Heart left ventricle (tissue), 16 donors: ENCODE data around the gene ASRGL1. TPM values are rescaled to one million over a fixed set of nuclear protein-coding genes. Genes with fewer than 3 reads are reported as not detected.
"Not testable (repeated sequence)": the region's sequence is repeated elsewhere in the genome, so short reads cannot be mapped to it uniquely, and the experiment has no call there.

Source experiments
- ATAC-seq, 4 donors: fragments of 200-7000 bp; cut with Tn5 transposase; one replicate each; pipeline ENCODE4 v1.9.1; 2020 to 2022; ENCODE audit warnings: moderate library complexity in 4 of 4, mild to moderate bottlenecking in 3 of 4, moderate number of reproducible peaks in 1 of 4
- DNase-seq, 5 donors: peaks; one replicate each; pipeline ENCODE4 v3.0.0-alpha.2; 2020
- H3K27ac ChIP-seq, 12 donors: fragments of 200-600 bp; sonication (generic) in 4 of 12; one replicate each; pipeline versions ENCODE4 v1.5.0 to v1.8.0; 2016 to 2022; ENCODE audit warnings: mild to moderate bottlenecking in 2 of 12
- H3K27me3 ChIP-seq, 9 donors: fragments of 200-600 bp; sonication (generic) in 2 of 9; one replicate each; pipeline versions ENCODE4 v1.5.1 to v1.8.0; 2016 to 2022; ENCODE audit warnings: mild to moderate bottlenecking in 3 of 9
- H3K36me3 ChIP-seq, 9 donors: fragments of 200-600 bp; sonication (generic) in 2 of 9; one replicate each; pipeline versions ENCODE4 v1.5.0 to v1.8.0; 2018 to 2022; ENCODE audit warnings: mild to moderate bottlenecking in 2 of 9
- H3K4me1 ChIP-seq, 12 donors: fragments of 200-600 bp; sonication (generic) in 4 of 12; one replicate each; pipeline versions ENCODE4 v1.5.0 to v1.8.0; 2016 to 2022; ENCODE audit warnings: mild to moderate bottlenecking in 3 of 12
- H3K4me3 ChIP-seq, 12 donors: fragments of 200-600 bp; sonication (generic) in 4 of 12; one replicate each; pipeline versions ENCODE4 v1.5.0 to v1.8.0; 2017 to 2022; ENCODE audit warnings: mild to moderate bottlenecking in 9 of 12, moderate library complexity in 4 of 12
- H3K9me3 ChIP-seq, 12 donors: fragments of 200-600 bp; sonication (generic) in 4 of 12; one replicate each; pipeline versions ENCODE4 v1.5.0 to v1.8.0; 2016 to 2022; ENCODE audit warnings: mild to moderate bottlenecking in 1 of 12
- CTCF ChIP-seq, 12 donors: fragments of 200-600 bp; sonication (generic) in 4 of 12; IDR thresholded peaks; one replicate each; pipeline versions ENCODE4 v1.5.0 to v1.8.0; 2018 to 2022; ENCODE audit warnings: antibody characterized with exemption in 12 of 12, mild to moderate bottlenecking in 5 of 12
- POLR2A ChIP-seq, 2 donors: fragments of 450-650 bp; IDR thresholded peaks; one replicate each; pipeline ENCODE4 v1.6.1; 2017; ENCODE audit warnings: antibody characterized with exemption in 2 of 2, mild to moderate bottlenecking in 2 of 2, moderate library complexity in 2 of 2
- WGBS, 4 donors: extraction: QIAGEN DNeasy Blood & Tissue Kit in 2 of 4; methylation state at CpG; one replicate each; pipeline versions ENCODE4 v1.1.5 to v1.1.7; 2013 to 2018; 5-methylcytosine and 5-hydroxymethylcytosine counted together
- intact Hi-C, 10 donors: fragments of 100-400 bp; cut with DNase I; formaldehyde crosslinking; loops; one replicate each; pipeline versions ENCODE4 v1.11.1 to v1.14.2; 2022
- polyA plus RNA-seq, 2 donors: library from polyadenylated mRNA; stranded (reverse); fragments of 200-250 nt; gene quantifications; one replicate each; pipeline ENCODE4 v1.2.3, GENCODE V29; 2013
- total RNA-seq, 9 donors: library from RNA; depleted of rRNA in 2 of 9; stranded (reverse); fragments of >200 nt in 2 of 9; fragmentation: NEBNext Ultra II Directional in 3 of 9; extraction: Animal tissue kit (Norgen Biotek cat#: 25700) in 3 of 9; gene quantifications; one replicate each; pipeline versions ENCODE4 v1.1.0 to v1.2.4, GENCODE V29; 2016 to 2023
- donor health status: ischemic (EF 13 %, LVEDD 7.1; RV severe dilation, severe dysfunction).
- donor health status: healthy with polysubstance abuse.
- donor health status: DM: no; HTN: yes; CAD: no.
- donor health status: DM: no; HTN: no; CAD: no.
- donor health status: ischemic (EF 25% LVEDD 6.9; RV normal size, moderate dysfunction).
- donor health status: ischemic (EF 25% LVEDD 5.7; RV mildly dilated, moderate dysfunction).
- donor health status: healthy.
- donor health status: DM: yes; HTN: yes; CAD: no.
- donor health status: ischemic (EF 35%, LVEDD 5.7; RV mildly dilated, moderate dysfunction).
- donor health status: nonischemic (EF 11% LVEDD 7.7; RV severe dilation, severe dysfunction).
- donor health status: DM: yes; HTN: yes; CAD: no.
- donor health status: PGD.
- donor health status: ischemic (EF 29% LVEDD 5.4; RV normal size, mild dysfunction).
- donor health status: nonischemic (EF 23%, LVEDD 6.1; RV moderate dilation, normal function).

Gene ASRGL1
- total and polyA plus RNA-seq, 11 donors = 1.4 to 13.2 (median 3.2) TPM

- ATAC-seq = peak in 1 of 4 donors; percentile 28
- Histone ChIP-seq H3K27ac (peak overlapping the region in 8 of 12 donors; percentile 10 to 72 (median 32)), H3K9me3 (no peaks in the 10 kb centered on the region), H3K27me3 (no peaks in the 10 kb centered on the region), H3K36me3 (peaks cover 0 to 19% (median 0%) of the 10 kb centered on the region in 9 donors), H3K4me1 (no peaks in the 10 kb centered on the region), H3K4me3 (peak overlapping the region in 4 of 12 donors; percentile 0 to 15 (median 3))
- 62 to 68% (median 66%) methylated on average over 4 of the region's 4 CpGs for WGBS, 4 donors
- DNase-seq = no peak
- TF ChIP-seq POLR2A (IDR thresholded peaks at IDR 0.05) (no peak), CTCF (IDR thresholded peaks at IDR 0.05) (no peak)
- intact Hi-C loops = no loop called here
These were observed 23.4 kb downstream of the ASRGL1 start for GRCh38 chr11:62360685-62361084.

- intact Hi-C loops, ATAC-seq: not testable (repeated sequence)
- 84 to 89% (median 84%) methylated on average over 7 of the region's 7 CpGs for WGBS, 4 donors
These were observed 31.7 kb downstream of the ASRGL1 start for GRCh38 chr11:62368861-62369477.

GRCh38 chr11:62370743-62371440 is 33.6 kb downstream of the ASRGL1 start:
- Histone ChIP-seq H3K27me3 (no peaks in the 10 kb centered on the region), H3K4me3 (peak overlapping the region in 1 of 12 donors; percentile 43), H3K27ac (peak overlapping the region in 1 of 12 donors; percentile 70), H3K36me3 (no peaks in the 10 kb centered on the region), H3K9me3 (peaks cover 0 to 3% (median 0%) of the 10 kb centered on the region in 12 donors), H3K4me1 (no peaks in the 10 kb centered on the region)
- peak in 2 of 5 donors; percentile 45 to 57 for DNase-seq
- ATAC-seq = peak in 1 of 4 donors; percentile 22
- intact Hi-C loops = loop anchor here in 4 of 10 donors (5.0 to 10.0 kb wide), 3 partner anchors 196 to 576 kb away; partner anchors contain the start of genes FEN1 (in 1 of the 4) and TMEM258 (in 1 of the 4)
- 67 to 83% (median 74%) methylated on average over 38 to 39 of the region's 39 CpGs for WGBS, 4 donors
- no peak for TF ChIP-seq POLR2A (IDR thresholded peaks at IDR 0.05)

More at GRCh38 chr11:62368861-62369477, 31.7 kb downstream of the ASRGL1 start:
- not testable (repeated sequence) for DNase-seq, H3K4me3 ChIP-seq, H3K9me3 ChIP-seq, H3K4me1 ChIP-seq, H3K36me3 ChIP-seq, H3K27ac ChIP-seq, H3K27me3 ChIP-seq

- ATAC-seq = no peak
- Histone ChIP-seq H3K9me3 (peaks cover 0 to 3% (median 0%) of the 10 kb centered on the region in 12 donors), H3K4me1 (no peaks in the 10 kb centered on the region), H3K27ac (no peak overlapping the region), H3K27me3 (no peaks in the 10 kb centered on the region), H3K4me3 (no peak overlapping the region), H3K36me3 (no peaks in the 10 kb centered on the region)
- WGBS, 4 donors = 84 to 92% (median 87%) methylated on average over 4 to 6 of the region's 6 CpGs
- intact Hi-C loops = loop anchor here in 4 of 10 donors (5.0 to 10.0 kb wide), 3 partner anchors 198 to 578 kb away; partner anchors contain the start of genes FEN1 (in 1 of the 4) and TMEM258 (in 1 of the 4)
- TF ChIP-seq CTCF (IDR thresholded peaks at IDR 0.05) = no peak
- no peak for TF ChIP-seq POLR2A (IDR thresholded peaks at IDR 0.05)
- DNase-seq = no peak
These were observed 35.6 kb downstream of the ASRGL1 start for GRCh38 chr11:62372871-62373270.
